ENCODE data around the gene FARP2. TPM values are rescaled to one million over a fixed set of nuclear protein-coding genes. Genes with fewer than 3 reads are reported as not detected.
"Not testable (repeated sequence)": the region's sequence is repeated elsewhere in the genome, so short reads cannot be mapped to it uniquely, and the experiment has no call there.

The FARP2 gene
- total and polyA plus RNA-seq, 11 donors = 7.9 to 31.8 (median 20.1) TPM

DNA sequence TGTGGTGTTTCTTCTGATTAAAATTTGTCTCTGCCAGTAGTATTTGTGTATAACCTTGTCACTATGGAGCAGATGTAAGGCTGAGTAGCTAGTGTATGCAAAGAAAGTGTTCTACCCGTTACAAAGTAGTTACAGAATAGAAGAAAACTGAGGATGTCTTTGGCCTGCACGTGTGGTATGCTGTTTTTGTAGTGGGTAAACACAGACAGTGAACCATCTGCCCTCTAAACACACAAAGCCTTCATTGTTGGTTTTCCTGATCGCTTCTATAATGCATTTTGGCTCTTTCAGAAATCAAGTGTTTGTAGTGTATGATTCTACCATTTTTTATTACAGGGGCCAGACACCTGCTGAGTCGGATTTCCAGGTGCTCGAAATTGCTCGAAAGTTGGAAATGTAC is 61.5 kb downstream of the FARP2 start:
- DNase-seq = no peak
- Histone ChIP-seq H3K27ac (no peak overlapping the region), H3K4me1 (no peaks in the 10 kb centered on the region), H3K27me3 (no peaks in the 10 kb centered on the region), H3K36me3 (peaks cover 3 to 98% (median 86%) of the 10 kb centered on the region in 9 donors), H3K9me3 (peaks cover 0 to 5% (median 0%) of the 10 kb centered on the region in 12 donors), H3K4me3 (no peak overlapping the region)
- intact Hi-C loops (cut with DNase I) = no loop called here
- ATAC-seq = no peak
- TF ChIP-seq POLR2A (IDR thresholded peaks at IDR 0.05) = no peak
- TF ChIP-seq CTCF (IDR thresholded peaks at IDR 0.05) = no peak
- 91 to 94% (median 92%) methylated on average over 6 of the region's 6 CpGs for WGBS, 4 donors

GRCh38 chr2:241421330-241421729 is 65.2 kb downstream of the FARP2 start:
- intact Hi-C loops (cut with DNase I) = no loop called here
- Histone ChIP-seq H3K27me3 (no peaks in the 10 kb centered on the region), H3K9me3 (peaks cover 0 to 25% (median 9%) of the 10 kb centered on the region in 12 donors), H3K36me3 (peaks cover 0 to 71% (median 52%) of the 10 kb centered on the region in 9 donors), H3K4me1 (no peaks in the 10 kb centered on the region), H3K27ac (no peak overlapping the region), H3K4me3 (no peak overlapping the region)
- ATAC-seq (no peak), DNase-seq (no peak)
- no peak for TF ChIP-seq CTCF (IDR thresholded peaks at IDR 0.05)
- no peak for TF ChIP-seq POLR2A (IDR thresholded peaks at IDR 0.05)
- 96 to 100% (median 97%) methylated on average over 1 to 3 of the region's 3 CpGs for WGBS, 4 donors

DNA sequence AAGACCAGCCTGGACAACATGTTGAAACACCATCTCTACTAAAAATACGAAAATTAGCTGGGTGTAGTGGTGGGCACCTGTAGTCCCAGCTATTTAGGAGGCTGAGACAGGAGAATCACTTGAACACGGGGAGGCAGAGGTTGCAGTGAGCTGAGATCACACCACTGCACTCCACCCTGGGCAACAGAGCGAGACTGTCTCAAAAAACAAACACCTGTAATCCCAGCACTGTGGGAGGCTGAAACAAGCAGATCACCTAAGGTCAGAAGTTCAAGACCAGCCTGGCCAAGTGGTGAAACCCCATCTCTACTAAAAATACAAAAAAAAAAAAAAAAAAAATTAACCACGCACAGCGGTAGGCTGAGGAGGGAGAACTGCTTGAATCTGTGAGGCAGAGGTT is 65.9 kb downstream of the FARP2 start:
- 95 to 98% (median 97%) methylated on average over 5 of the region's 5 CpGs for WGBS, 4 donors
- H3K4me3 ChIP-seq; H3K27me3 ChIP-seq; intact Hi-C loops (cut with DNase I); DNase-seq; H3K4me1 ChIP-seq; H3K27ac ChIP-seq; ATAC-seq: not testable (repeated sequence)
- H3K9me3 ChIP-seq = peaks cover 0 to 25% (median 9%) of the 10 kb centered on the region in 12 donors
- H3K36me3 ChIP-seq = peaks cover 0 to 65% (median 47%) of the 10 kb centered on the region in 9 donors

DNA sequence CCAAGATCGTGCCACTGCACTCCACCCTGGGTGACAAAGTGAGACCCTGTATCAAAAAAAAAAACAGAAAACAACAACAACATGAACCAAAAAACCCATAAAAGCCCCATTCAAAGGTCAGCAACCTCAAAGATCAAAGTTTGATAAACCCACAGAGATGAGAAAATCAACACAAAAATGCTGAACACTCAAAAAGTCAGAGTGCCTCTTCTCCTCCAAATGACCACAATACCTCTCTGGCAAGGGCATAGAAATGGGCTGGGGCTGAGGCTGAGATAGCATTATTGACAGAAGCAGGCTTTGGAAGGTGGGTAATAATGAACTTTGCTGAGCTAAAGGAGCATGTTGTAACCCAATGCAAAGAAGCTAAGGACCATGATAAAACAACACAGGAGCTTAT is 66.3 kb downstream of the FARP2 start:
- no peak for TF ChIP-seq CTCF (IDR thresholded peaks at IDR 0.05)
- TF ChIP-seq POLR2A (IDR thresholded peaks at IDR 0.05) = no peak
- no peak for DNase-seq
- H3K27me3 ChIP-seq = no peaks in the 10 kb centered on the region
- no peak for ATAC-seq
- no peak overlapping the region for H3K4me3 ChIP-seq
- WGBS, 4 donors = 93 to 100% (median 99%) methylated on average over 1 of the region's 1 CpG
- peaks cover 0 to 61% (median 47%) of the 10 kb centered on the region in 9 donors for H3K36me3 ChIP-seq
- H3K9me3 ChIP-seq = peaks cover 0 to 25% (median 9%) of the 10 kb centered on the region in 12 donors
- intact Hi-C loops (cut with DNase I) = no loop called here
- no peaks in the 10 kb centered on the region for H3K4me1 ChIP-seq
- H3K27ac ChIP-seq = no peak overlapping the region

DNA sequence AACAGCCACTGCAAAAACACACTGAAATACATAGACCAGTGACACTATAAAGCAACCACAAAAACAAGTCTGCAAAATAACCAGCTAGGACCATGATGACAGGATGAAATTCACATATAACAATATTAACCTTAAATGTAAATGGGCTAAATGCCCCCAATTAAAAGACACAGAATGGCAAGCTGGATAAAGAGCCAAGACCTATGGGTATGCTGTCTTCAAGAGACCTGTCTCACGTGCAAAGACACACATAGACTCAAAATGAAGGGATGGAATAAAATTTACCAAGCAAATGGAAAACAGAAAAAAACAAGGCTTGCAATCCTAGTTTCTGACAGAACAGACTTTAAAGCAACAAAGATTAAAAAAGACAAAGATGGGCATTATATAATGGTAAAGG is 67.4 kb downstream of the FARP2 start:
- H3K27ac ChIP-seq; H3K4me3 ChIP-seq; H3K4me1 ChIP-seq; ATAC-seq; DNase-seq; intact Hi-C loops (cut with DNase I); H3K27me3 ChIP-seq: not testable (repeated sequence)
- Histone ChIP-seq H3K36me3 (peaks cover 0 to 52% (median 39%) of the 10 kb centered on the region in 9 donors), H3K9me3 (peaks cover 0 to 25% (median 9%) of the 10 kb centered on the region in 12 donors)
- 59 to 100% (median 97%) methylated on average over 1 of the region's 1 CpG for WGBS, 4 donors

Measured in heart left ventricle (tissue), 16 donors.